Fibroblast of mammary gland (primary cell): ENCODE results near the gene HSD17B8.

ENCODE experiments used
- DNase-seq: peaks from one replicate; pipeline ENCODE4 v3.0.0-alpha.2; 2010; ENCODE audit warnings: low read depth
- H3K4me3 ChIP-seq: 2 replicates; pipeline ENCODE4 v1.5.1; 2011; ENCODE audit warnings: low read depth, mild to moderate bottlenecking, low read length, moderate library complexity; ENCODE audit not compliant: control insufficient read depth
- CTCF ChIP-seq: conservative IDR thresholded peaks from 2 replicates; pipeline ENCODE4 v1.5.1; 2011; ENCODE audit warnings: low read depth, low read length, inconsistent platforms; ENCODE audit not compliant: control insufficient read depth, insufficient read depth

HSD17B8 gene

DNA sequence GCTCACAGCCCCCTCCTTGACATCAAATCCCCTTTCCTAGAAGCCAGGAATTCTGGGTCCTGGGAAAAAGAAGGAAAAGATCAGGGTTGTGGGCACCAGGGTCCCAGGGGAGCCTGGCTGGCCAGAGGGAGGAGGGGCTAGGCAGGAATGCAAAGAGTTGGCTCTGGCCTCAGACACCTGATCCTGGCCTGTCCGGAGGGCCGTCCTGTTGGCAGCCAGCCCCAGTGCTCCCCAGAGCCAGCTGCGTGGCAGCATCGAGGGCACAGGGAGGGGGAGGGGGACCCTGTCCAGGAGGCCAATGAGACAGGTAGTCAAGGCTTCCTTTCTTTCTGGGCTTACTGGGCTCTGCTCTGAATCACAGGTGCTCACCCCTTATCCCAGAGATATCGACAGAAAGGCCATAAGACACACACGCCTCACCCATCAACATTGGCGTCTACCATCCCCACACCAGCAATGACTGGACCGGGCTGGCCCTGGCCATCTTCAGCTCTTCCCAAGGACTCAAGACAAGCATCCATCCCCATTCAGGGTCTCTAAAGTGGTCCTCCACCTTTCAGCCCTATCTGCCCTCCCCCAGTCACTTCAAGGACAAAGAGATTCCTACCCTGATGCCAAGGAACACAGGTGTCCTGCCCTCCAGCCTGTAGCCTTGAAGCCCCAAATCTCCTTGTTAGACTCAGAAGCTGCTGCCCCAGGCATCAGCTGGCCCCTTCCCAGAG, 12.9 kb upstream of the HSD17B8 start:
- TF ChIP-seq CTCF: no peak
- H3K4me3 ChIP-seq: no peak overlapping the region
- DNase-seq: no peak

GRCh38 chr6:33192105-33192646, 12.3 kb upstream of the HSD17B8 start, which contains the start of gene COL11A2:
Gene COL11A2, minus strand, starts transcription at chr6:33192467. Its CDS starts 227 bp downstream, at chr6:33192240.
- peak within 1 kb of the TSS; percentile 20 for H3K4me3 ChIP-seq
- DNase-seq: no peak
- TF ChIP-seq CTCF: no peak

DNA sequence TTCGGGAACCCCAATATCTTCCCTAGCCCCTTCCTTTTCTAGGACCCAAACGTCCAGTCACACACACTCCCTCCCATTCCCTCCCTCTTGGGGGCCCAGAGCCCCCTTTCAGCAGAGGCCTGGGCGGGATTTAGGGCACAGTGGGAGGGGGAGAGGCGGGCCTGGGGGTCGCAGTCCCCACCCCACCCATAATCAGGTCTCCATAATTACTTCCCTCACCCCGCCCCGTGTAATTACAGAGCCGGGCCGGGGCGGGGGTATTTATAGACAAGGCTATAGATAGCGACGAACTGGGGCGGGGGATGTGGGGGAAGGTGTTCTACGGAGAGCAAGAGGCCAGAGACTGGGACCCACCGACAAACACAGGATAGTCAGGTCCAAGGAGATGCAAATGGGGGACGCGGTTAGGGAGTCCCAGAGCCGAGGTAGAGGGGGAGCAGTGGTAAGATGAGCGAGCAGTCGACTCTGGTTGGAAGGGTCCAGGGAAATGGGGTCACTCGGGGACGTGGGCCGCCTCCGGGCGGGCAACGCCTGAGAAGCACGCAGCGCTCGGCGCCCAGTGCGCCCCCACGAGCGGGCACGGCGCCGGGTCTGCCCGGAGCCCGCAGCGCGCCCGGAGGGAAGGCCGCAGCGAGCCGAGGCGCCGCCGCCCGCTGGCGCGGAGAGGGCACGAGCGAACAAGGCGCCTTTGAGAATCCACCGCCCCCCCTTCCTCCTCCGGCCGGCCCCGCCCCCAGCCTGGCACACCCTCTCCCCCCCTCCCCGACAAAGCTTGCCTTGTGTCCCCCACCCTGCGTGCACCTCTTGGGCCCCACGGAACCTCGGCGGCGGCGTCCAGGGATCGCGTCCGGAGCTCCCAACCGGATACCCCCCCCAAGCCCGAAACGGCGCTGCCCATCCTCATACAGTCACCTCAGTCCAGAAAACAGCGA, 11.5 kb upstream of the HSD17B8 start:
- TF ChIP-seq CTCF: no peak
- peak overlapping the region; percentile 20 for H3K4me3 ChIP-seq
- DNase-seq: no peak

DNA sequence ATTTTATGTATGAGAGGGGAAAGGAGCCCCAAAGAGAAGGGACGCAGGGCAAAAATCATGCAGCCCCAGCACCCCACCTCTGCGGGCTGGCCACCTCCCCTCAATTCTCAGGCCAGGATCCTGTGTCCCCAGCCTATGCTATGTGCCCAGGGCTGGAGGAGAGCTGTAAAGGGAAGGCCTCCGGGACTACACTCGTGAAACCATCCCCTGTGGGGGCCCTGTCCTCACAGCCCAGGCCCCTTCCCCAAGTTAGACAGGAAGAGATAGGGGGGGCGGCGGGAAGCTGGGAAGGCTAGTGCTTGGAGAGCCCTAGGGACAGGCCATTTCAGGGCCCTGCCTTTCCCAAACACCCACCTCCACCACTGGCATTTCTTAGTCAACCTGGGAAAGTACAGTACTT, 10.8 kb upstream of the HSD17B8 start:
- DNase-seq: no peak
- TF ChIP-seq CTCF: no peak
- H3K4me3 ChIP-seq: no peak overlapping the region

- no peak overlapping the region for H3K4me3 ChIP-seq
- no peak for TF ChIP-seq CTCF
- DNase-seq: no peak
These were observed 9.9 kb upstream of the HSD17B8 start for GRCh38 chr6:33194431-33194979.
